K562 (cell line): ENCODE data around the gene CSTF1.

Experiments used
- FOSL1 ChIP-seq: fragments of 200-800 bp; sonication (Bioruptor generic); conservative IDR thresholded peaks from 2 replicates; pipeline ENCODE4 v1.6.1; 2016; ENCODE audit warnings: missing genetic modification characterization, missing compliant biosample characterization
- HOMEZ ChIP-seq: fragments of 250-450 bp; sonication (Bioruptor Pico); IDR thresholded peaks from 2 replicates; pipeline ENCODE4 v1.4.0; 2020; ENCODE audit warnings: mild to moderate bottlenecking, moderate library complexity
- SMAD1 ChIP-seq: fragments of 150-350 bp; IDR thresholded peaks from 2 replicates; pipeline ENCODE4 v1.6.1; 2014; ENCODE audit warnings: low read length, low read depth; ENCODE audit not compliant: partially characterized antibody
- TARDBP ChIP-seq: fragments of 450-650 bp; IDR thresholded peaks from 2 replicates; pipeline ENCODE4 v1.6.1; 2016
- TBP ChIP-seq: optimal IDR thresholded peaks from 2 replicates; pipeline ENCODE3; 2011; ENCODE audit warnings: low read depth, low read length, improper control_type of control experiment
- ZBTB17 ChIP-seq: fragments of 450-650 bp; formaldehyde crosslinking; IDR thresholded peaks from 2 replicates; pipeline ENCODE4 v1.4.0; 2020; ENCODE audit warnings: mild to moderate bottlenecking
- ZNF217 ChIP-seq: sonication (generic); formaldehyde crosslinking; IDR thresholded peaks from 2 replicates; pipeline ENCODE4 v1.8.0; 2022; ENCODE audit warnings: mild to moderate bottlenecking, missing genetic modification reagents
- ZNF280B ChIP-seq: fragments of 250-450 bp; sonication (Bioruptor Pico); IDR thresholded peaks from 2 replicates; pipeline ENCODE4 v1.5.1; 2021; ENCODE audit warnings: mild to moderate bottlenecking
- ZNF512 ChIP-seq: IDR thresholded peaks from 2 replicates; pipeline ENCODE4 v1.6.1; 2016; ENCODE audit warnings: missing genetic modification characterization, missing compliant biosample characterization

GRCh38 chr20:56414842-56415765 lies 22.7 kb downstream of the CSTF1 start:
- TF ChIP-seq TARDBP: no peak
- no peak for TF ChIP-seq HOMEZ (CRISPR knock-in tag)
- no peak for TF ChIP-seq ZNF512
- no peak for TF ChIP-seq ZBTB17 (CRISPR knock-in tag)
- no peak for TF ChIP-seq ZNF280B (CRISPR knock-in tag)
- peak; percentile 48; the same call in 1 of the 2 replicates for TF ChIP-seq FOSL1 (tag)
- TF ChIP-seq SMAD1: no peak
- no peak for TF ChIP-seq ZNF217
- TF ChIP-seq TBP: no peak
